GM18861 (cell line): ENCODE measurements around the gene LBX1.

Source experiments
- ATAC-seq: cut with Tn5 transposase; IDR thresholded peaks from one replicate; pipeline ENCODE4 v1.9.1; 2021; ENCODE audit not compliant: unreplicated experiment

LBX1 gene

GRCh38 chr10:101229266-101230182 is at the start of gene LBX1:
LBX1 (minus strand) TSS chr10:101229463; CDS start chr10:101228815, 648 bp downstream.
- ATAC-seq = no peak

GRCh38 chr10:101273741-101274140 is 44.5 kb upstream of the LBX1 start:
- ATAC-seq = no peak

- ATAC-seq = no peak
These were observed 44.1 kb upstream of the LBX1 start for GRCh38 chr10:101273330-101273729.

GRCh38 chr10:101272229-101272868 is 43.1 kb upstream of the LBX1 start:
- ATAC-seq = no peak

GRCh38 chr10:101270763-101271162 is 41.5 kb upstream of the LBX1 start:
- ATAC-seq = no peak

GRCh38 chr10:101267776-101268175 is 38.5 kb upstream of the LBX1 start:
- ATAC-seq = no peak

GRCh38 chr10:101267290-101267680 is 38.0 kb upstream of the LBX1 start:
- no peak for ATAC-seq

- no peak for ATAC-seq
These were observed 37.4 kb upstream of the LBX1 start for GRCh38 chr10:101266381-101267289.

GRCh38 chr10:101263150-101263752 is 34.0 kb upstream of the LBX1 start:
- ATAC-seq = no peak

GRCh38 chr10:101262147-101262546 is 32.9 kb upstream of the LBX1 start:
- ATAC-seq = no peak

GRCh38 chr10:101261702-101262101 is 32.4 kb upstream of the LBX1 start:
- no peak for ATAC-seq

GRCh38 chr10:101260764-101261481 is 31.7 kb upstream of the LBX1 start:
- ATAC-seq = no peak

- ATAC-seq = no peak
These were observed 29.1 kb upstream of the LBX1 start for GRCh38 chr10:101258179-101258885.

- ATAC-seq = no peak
These were observed 28.2 kb upstream of the LBX1 start for GRCh38 chr10:101257491-101257890.

GRCh38 chr10:101257084-101257483 is 27.8 kb upstream of the LBX1 start:
- no peak for ATAC-seq

GRCh38 chr10:101256387-101256786 is 27.1 kb upstream of the LBX1 start:
- ATAC-seq = no peak

- ATAC-seq = no peak
These were observed 20.9 kb upstream of the LBX1 start for GRCh38 chr10:101250136-101250535.

GRCh38 chr10:101249171-101249581 is 19.9 kb upstream of the LBX1 start:
- ATAC-seq = no peak

- no peak for ATAC-seq
These were observed 17.4 kb upstream of the LBX1 start for GRCh38 chr10:101246639-101247038.
